ENCODE results near the gene CDH20.
"Not testable (repeated sequence)": the region's sequence is repeated elsewhere in the genome, so short reads cannot be mapped to it uniquely, and the experiment has no call there.

Gene CDH20

DNA sequence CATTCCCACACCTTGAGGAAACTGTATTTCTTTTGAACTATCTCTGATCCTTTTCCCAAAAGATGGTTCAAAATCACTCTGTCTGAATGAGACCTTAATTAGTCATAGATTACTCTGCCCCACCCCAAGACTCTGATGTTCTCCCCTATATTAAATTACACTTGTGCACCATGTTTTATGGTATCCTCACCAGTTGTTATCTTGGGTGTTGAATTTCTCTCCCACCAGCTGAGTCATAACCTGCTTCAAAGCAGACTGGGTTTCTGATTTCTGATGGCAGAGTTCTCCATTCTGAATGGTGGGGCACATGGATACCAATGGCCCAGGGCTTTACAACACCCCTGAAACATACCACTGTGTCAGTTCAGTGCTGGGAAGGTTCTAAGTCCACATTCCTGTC lies 15.0 kb downstream of the CDH20 start:
- no peak for DNase-seq (ENCODE audit: low read depth)

DNA sequence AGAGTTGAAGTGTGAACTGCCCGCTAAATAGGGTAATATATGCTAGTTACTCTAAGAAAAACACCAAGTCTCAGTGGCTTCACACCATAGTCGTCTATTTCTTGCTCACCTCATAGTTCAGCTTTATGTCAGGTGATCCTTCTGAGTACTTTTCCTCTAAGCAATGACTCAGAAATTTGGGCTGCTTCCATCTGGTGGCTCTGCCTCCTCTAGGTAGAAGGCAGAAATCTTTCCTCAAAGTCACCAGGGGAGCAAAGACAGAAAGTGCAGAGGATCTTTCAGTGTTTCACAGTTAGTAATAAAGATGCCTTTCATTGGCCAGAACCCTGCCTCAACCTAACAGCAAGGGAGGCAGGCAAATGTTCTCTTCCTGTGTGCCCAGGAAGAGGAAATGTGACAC lies 17.3 kb downstream of the CDH20 start:
- DNase-seq (ENCODE audit: low read depth), result no peak

DNA sequence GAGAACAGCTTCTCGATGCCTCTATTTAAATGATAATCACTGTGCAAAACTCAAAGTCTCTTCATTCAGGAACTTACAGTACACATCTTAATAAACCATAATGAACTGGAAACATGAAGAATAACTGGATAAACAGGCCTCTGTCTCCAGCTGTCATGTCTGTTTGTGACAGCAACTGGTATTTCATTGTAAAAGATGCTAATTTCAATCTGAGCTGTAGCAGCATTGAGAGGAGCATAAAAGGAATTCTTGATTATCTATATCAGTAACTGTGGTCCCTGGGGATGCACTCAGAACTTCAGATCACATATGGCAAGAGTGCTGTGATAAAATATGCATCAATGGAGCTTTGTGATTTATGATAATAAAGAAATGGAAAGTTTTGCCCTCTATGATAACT lies 18.8 kb downstream of the CDH20 start:
- DNase-seq (ENCODE audit: low read depth), result no peak

DNA sequence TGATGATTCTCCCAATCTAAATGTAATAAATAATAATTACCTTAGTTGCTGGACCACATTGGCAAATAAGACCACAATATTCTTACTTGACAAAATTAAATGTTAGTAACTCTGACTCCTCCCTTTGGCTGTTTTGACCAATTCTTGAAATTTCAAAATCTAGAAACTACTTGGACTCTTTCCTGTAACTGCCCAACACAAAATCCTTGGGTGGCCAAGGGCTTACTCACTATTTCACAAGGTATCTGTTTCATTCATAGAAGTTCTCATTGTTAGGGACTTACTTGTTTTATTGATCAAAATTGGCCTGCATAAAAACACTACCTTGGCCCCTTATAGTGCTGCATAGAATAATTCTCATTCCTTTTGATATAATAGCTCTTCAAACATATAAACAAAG lies 19.4 kb downstream of the CDH20 start:
- DNase-seq (ENCODE audit: low read depth), result no peak

DNA sequence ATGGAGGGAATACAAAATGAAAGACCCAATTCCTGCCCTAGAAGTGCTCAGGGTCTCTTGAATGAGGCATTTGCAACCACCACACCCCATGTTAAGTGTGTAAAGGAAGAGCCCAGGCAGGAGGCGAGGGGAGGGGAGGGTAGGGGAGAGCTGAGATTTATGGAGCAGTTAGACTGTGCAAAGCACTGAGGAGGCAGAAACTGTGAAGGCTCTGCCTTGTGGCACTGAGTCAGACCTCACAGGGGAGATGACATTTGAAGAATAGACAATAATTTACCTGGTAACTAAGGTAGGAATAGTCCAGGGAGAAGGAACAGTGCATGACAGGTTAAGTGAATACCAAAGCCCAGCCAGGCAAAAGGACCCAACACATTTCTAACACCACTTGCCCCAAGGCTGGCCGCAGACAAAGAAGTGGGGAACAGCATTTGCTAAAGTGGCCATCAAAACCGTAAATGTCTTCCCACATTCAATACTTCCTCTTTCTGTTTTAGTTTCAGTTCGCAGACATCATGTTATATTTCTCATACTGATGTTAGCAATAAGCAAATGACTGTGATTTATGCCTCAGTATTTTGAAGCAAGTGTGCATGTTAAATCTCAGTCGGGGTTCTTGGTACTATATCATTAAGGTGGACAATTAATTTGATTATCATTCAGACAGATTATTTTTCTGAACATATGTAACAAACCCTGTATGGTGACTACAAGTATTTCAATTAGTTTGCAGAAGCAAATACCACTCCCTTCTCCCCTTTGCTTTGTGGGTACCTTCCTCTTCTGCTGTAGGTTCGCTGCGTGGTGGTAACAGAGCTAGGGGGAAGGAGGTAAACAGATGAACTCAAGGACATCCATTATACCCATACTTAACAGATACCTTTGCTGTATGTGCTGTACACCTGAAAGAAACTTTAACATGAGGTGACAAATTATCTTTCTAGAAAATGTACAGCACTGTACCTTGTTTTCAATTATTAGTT lies 27.5 kb downstream of the CDH20 start:
- DNase-seq (ENCODE audit: low read depth), result no peak

DNA sequence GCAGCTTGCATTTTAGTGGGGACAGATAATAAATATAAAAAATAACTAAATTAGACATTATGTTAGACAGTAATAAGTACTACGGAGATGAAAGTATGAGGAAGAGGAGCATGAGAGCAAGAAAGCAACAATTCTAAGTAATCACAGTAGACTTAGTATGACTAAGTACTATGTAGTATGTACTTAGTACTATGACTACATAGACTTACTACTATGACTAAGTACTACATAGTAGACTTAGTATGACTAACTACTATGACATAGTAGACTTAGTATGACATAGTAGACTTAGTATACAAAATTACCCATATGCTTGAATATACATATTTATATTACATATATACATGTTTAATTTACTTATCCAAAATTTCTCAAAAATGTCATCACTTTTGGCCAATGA lies 29.3 kb downstream of the CDH20 start:
- no peak for DNase-seq (ENCODE audit: low read depth)

DNA sequence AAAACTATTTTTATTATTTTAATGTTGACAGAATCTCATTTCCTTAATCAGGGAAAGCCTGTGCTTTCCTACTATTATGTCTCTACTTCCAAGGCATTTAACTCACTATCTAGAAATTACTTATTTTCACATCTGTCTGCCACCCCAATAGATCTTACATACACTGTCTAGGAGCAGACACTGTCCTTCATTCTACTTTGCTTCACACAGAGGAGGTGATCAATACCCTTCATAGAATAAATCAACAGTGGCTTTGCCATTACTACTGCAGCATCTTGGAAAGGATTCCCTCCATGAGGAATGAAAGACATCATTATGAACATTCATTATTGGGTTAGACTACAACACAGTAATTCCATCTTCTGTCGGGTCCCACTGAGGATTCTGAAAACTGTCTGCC lies 31.7 kb downstream of the CDH20 start:
- no peak for DNase-seq (ENCODE audit: low read depth)

DNA sequence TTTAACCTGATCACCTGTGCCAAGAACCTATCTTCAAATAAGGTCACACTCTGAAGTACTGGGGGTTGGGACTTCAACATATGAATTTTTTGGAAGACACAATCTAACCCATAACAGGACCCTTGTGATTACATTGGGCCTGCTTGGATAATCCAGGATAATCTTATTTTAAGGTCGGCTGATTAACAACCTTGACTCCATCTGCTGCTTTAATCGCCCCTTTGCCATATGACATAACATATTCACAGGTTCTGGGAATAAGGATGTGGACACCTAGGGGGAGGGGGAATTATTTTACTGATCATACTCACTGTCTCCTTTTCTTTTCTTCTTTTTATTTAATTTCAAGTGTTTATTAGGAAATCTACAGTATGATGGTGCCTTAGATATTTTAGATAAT lies 34.8 kb downstream of the CDH20 start:
- no peak for DNase-seq (ENCODE audit: low read depth)

DNA sequence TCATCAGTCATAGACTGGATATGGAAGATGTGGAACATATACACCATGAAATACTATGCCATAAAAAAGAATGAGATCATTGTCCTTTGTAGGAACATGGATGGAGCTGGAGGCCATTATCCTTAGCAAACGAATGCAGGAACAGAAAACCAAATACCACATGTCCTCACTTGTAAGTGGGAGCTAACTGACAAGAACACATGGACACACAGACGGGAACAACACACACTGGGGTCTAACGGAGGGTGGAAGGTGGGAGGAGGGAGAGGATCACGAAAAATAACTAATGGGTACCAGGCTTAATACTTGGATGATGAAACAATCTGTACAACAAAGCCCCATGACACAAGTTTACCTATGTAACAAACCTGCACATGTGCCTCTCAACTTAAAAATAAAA lies 36.4 kb downstream of the CDH20 start:
- not testable (repeated sequence) for DNase-seq (ENCODE audit: low read depth)

DNA sequence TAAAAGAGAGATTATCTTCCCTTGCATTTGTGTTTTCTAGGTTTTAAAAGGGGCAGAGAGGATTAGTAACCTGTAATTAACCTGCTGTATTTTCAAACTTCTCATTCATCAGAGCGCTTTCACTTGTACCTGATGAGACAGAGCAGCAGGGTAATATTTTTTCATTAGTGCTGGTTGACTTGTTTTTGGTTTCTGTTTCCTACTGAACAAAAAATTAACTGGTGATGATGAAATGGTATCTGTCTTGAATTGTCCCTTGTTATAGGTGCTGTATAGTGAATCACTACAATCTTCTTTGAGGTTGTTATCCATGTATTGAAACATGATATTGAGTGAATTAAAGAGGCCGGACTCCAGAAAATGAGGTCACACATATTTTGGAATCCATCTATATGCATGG lies 37.9 kb downstream of the CDH20 start:
- DNase-seq (ENCODE audit: low read depth), result no peak

DNA sequence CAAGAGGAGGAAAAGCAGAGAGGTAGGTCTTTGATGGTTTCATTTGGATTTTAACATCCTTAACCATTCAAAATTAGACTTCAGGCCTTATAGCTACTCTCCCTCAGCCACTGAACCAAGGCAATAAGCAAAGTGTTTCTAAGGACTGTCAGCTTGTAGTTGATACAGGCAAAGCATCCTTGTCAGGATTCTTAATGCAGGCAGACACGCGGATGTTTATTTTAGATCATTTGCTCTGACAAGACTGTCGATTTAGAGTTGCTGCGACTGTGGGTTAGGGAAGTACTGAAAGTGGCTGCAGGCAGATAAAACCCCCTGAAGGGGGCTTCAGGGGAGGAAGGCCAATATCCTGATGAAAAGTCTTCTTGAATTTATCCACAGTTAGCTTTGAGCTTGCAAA lies 46.6 kb downstream of the CDH20 start:
- DNase-seq (ENCODE audit: low read depth), result no peak

DNA sequence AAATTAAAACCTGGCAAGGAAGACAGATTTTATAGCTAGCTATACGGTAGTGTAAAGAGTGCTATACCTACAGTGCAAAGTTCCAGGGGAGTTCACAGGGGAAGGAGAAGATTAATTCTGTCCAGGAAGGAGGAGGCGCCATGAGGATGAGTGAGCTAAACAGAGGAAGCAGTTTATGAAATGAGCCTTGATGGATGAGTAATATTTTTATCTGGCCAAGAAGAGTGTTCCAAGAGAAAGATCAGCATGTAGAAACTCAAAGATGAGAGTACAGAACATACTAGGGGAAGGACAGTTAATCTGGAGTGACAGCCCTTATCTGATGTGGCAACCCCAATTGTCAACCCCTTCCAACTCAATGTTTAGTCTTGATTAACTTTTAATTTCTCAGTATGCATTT lies 54.8 kb downstream of the CDH20 start:
- DNase-seq (ENCODE audit: low read depth), result peak; percentile 10

DNA sequence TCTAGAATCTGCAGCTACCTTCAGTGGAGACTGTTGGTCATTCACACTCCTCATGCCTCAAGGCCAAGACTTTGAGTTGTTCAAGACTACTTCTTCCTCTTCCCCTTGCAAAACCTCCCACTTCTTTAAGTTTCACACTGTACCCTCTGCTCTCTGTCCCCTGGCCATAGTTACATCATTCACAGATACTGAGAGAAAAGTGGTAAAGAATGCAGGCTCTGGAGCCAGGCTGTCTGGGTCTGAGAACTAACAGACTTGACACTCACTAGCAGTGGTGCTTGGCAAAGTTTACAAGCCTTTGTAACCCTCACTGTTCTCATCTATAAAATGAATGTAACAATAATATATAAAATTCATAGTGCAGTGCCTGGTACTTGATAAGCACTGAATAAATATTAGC lies 61.8 kb downstream of the CDH20 start:
- peak; percentile 30 for DNase-seq (ENCODE audit: low read depth)

DNA sequence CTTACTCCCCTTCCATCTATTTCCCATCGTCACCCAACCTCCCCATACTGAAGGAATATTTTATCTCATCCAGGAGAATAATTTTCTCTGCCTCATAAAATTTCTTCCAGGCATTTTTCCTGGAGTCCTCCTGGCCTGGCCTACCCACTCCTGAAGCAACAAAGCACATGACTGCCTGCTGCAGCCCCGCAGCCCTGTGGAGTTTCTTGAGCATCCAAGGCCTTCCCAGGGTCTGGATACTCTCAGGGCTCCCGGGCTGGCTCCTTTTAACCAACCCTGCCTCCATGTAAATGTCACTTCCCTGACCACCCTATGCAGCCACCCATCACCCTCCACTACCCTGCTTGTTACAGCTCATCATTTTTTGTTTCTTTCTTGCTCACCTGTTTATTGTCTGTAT lies 64.0 kb downstream of the CDH20 start:
- DNase-seq (ENCODE audit: low read depth), result no peak

DNA sequence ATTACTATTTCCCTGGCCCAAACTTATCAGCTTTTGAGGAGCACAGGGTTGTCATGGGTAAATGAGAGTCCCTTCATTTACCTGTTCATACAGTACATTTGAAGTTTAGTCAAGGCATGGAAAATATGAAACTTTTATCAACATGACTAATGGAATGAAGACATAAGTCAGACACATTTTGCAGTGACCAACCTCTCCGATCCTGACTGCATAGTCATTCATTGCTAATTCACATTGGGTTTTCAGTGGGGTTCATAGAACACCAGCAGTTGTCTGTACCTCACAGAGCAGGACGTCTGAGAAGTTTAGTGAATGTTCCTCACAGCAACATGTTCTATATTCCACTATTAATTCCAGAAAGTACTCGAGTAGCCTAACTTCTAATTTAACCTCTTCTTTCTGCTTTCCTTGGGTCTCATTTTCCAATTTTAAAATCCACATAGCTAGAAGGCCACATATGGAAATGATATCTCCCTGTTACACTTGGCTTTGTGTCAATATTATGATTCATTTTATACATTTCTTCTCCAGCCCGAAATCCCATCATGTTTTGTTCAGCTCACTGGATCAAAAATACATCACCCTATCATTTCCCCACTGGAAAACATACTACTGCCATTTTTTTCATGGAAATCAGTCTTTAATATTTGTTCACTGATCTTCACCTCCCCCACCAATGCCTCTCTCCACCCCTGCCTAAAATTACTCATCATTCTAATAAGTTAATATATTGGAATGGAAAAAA lies 65.9 kb downstream of the CDH20 start:
- DNase-seq (ENCODE audit: low read depth), result peak; percentile 80

DNA sequence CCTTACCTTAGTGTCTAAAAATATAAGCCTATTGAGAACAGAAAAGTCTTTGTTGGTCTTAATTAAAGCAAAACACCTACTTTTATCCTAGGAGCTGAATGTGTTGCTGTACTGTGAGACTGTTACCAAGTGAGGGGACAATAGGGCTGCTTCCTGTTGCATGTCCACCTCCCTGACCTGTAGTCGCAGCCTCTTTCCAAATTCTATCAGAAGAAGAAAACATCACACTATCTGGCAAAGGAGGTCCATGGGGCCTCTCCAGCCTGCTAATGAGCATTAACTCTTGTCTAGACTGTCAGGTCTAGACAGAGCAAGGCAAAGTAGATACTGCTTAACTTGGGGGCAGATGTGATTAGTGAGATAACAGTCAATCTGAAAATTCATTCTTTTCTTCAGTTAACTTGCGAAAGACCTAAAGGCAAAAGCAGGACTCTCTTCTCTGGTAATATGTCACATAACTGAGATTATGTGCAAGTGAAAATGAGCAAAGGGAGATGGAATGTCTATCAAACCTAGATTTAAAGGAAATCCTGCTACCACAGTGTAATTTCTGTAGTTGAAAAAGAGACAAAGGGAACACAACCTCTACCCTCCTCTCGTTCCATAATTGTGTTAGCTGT lies 66.9 kb downstream of the CDH20 start:
- DNase-seq (ENCODE audit: low read depth), result peak; percentile 50

DNA sequence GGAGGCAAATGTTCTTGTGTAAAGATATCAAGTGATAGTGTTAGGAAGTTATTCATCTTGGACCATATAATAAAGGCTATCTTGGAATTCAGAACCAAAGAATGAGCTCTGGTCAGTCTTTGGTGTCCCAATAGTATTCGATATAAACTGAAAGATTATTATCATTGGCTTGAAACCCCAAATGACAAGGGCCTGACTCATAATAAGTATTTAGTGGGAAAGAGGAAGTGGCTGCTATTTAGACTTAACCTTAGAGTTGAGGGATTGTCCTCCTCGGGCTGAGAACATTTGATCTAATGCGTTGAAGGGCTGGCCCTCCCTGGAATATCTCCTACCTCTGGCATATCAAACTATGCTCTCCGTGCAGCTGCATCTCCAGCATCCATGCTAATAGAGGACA lies 67.5 kb downstream of the CDH20 start:
- DNase-seq (ENCODE audit: low read depth), result peak; percentile 88

DNA sequence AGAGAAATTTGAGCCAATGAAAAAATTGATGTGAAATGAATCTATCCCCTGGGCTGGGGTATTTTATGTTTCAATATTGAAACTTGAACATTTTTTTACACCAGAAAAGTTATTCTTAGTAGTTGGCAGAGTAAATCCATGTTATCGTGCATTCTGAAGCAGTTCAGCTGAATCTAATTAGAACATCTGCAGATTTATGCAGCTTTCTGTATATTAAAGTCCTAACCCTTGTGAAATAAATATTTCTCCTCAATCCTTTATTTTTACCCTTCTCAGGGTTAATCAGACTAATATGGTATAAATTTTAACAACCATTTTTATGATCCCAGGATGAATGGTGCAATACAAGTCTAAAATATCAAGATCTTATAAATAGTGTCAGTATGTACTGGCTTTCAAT lies 69.5 kb downstream of the CDH20 start:
- peak; percentile 8 for DNase-seq (ENCODE audit: low read depth)

DNA sequence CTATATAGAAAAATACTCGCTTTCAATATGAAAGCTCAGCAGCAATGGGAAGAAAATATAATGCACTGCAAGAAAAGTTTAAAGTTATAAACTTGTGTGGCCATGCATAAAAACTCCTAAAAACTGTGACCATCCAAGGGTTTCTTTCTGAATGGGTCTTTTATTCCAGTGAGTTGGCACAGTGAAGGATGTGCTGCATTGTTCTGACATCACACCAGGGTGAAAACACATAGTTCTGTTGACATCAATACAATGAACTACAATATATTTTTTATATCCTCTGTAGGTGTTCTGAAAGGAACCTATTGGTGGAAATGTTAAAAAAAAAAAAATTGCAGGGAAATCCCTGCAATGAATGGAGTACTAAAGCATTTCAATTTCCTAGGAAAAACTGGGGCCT lies 80.2 kb downstream of the CDH20 start:
- no peak for DNase-seq (ENCODE audit: low read depth)

DNA sequence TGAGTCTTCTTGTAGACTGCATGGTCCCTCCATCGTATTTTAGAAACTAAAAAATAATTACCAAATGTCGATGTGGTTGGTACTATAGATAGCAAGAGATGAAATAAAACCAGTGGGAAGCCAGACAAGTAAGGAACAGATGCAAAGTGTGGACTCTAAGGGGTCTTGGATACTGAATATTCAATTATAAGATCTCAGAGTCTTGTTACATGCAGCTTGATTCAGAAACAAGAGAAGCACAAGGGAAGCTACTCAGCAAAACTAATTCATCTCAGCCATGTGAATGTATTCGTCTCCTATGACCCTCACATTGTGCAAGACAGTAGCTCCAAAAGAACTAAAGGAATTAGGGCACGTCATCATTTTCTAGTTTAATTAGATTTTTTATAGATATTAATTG lies 80.9 kb downstream of the CDH20 start:
- DNase-seq (ENCODE audit: low read depth), result no peak

DNA sequence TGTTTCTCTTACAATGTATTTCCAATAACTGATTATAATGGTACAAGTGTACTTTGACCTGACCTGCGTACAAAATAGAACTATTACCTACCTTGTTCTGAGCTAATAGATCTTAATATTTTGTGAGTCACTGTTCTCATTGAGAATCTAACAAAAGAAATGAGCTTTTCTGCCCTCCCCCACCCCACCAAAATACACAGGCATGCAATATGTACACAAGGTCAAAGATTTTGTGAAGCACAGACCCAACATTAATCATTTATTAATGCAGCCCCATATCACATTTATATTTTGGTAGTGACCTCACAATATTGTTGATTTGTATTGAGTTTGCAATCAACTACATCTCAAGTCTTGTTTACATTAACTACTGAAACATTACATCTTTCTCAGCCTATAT lies 86.5 kb downstream of the CDH20 start:
- no peak for DNase-seq (ENCODE audit: low read depth)

DNA sequence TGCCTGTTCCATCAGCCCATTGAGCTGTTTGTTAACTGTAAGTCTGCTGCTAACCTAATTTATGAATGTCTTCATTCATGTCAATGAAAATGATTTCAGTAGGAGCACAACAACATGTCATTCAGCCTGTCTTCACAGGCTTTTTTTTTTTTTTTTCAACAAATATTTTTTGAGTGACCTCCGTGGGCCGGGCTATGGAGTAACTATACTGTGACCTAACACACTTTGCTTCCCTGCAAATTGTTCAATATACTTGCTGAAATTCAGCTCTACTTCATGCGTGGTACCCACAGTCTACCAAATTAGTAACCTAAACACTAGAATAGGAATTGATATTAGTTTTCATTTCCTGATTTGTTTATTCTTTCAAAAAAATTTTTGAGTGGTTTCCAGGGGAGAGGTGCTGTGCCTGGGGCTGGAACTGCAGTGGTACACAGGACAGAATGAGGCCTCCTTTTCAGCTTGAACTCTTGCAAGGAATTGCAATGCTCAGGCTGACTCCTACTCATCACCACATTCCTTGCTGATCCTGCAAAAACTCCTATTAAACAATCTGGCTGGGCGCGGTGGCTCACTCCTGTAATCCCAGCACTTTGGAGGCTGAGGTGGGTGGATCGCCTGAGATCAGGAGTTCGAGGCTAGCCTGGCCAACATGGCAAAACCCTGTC lies 87.1 kb downstream of the CDH20 start:
- no peak for DNase-seq (ENCODE audit: low read depth)

Data from EH (cell line).